Stimulated activated CD8-positive, alpha-beta memory T cell treated with anti-CD3 and anti-CD28 coated beads, Interleukin-2, amount 100 ng/mL, for 1 hour (primary cell): Measurements from ENCODE around the gene ADGRB3.

Experiments used
- DNase-seq, 2 donors: peaks; one replicate each; pipeline ENCODE4 v3.0.0-alpha.2; 2020; ENCODE audit warnings: low read depth in 2 of 2

ADGRB3 gene

DNA sequence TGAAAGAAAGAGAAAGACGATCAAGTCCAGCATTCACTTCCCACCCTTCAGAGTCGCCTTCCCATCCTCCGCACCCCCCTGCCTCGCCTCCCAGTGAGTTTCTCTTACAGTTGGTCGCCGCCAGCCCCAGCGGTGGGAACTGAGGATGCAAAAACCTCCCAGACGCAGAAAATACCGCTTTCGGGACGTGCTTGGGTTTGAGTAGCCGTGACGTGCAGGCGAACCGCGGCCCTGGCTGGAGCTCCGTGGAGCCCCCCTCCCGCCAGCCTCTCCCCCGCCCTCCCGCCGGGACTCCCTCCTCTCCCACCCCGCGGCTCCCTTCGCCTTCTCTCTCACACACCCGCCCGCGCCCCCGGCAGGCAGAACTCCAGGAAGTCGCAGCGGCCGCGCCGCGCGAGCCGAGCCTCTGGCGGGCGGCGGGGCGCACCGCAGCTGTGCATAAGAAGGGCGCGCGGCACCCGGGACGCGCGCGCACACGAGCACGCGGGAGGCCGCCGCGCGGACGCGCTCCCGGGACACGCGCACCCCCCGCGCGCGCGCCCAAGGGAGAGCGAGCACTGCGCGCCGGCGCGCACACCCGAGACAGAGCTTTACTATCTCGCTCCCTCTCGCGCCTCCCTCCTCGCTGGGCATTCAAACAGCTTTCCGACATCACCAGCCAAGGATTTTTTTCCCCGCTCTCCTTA lies at the start of gene ADGRB3:
TSS of gene ADGRB3 (plus strand) at position 557 of the 686 bp plus-strand sequence. CDS start 3,394 bp downstream, outside the sequence.
- no peak for DNase-seq

DNA sequence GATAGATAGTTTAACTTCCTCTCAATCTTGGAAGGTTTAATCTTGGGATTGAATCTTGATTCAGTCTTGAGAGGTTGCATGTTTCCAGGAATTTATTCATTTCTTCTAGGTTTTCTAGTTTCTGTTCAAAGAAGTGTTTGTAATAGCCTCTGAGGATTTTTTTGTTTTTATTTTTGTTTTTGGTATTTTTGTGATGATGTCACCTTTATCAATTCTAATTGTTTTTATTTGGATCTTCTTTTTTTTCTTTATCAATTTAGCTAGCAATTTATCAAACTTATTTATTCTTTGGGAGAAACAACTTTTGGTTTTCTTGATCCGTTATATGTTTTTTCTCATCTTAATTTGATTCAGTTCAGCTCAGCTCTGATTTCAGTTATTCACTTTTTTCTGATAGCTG lies 41.5 kb upstream of the ADGRB3 start:
- no peak for DNase-seq

DNA sequence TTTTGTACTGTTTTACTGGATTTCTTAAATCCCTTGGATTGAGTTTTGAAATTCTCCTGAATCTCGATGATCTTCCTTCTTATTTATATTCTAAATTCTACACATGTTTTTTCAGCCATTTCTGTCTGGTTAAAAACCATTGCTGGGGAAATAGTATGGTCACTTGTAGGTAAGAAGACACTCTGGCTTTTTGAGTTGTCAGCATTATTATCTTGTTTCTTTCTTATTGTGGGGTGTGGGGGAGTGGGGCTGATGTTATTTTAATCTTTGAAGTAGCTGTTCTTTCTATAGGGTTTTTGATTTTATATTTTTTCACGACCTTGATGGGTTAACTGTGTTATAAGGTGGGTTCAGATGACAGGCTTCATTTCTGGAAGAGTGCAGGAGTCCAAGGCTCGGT lies 37.4 kb upstream of the ADGRB3 start:
- no peak for DNase-seq

DNA sequence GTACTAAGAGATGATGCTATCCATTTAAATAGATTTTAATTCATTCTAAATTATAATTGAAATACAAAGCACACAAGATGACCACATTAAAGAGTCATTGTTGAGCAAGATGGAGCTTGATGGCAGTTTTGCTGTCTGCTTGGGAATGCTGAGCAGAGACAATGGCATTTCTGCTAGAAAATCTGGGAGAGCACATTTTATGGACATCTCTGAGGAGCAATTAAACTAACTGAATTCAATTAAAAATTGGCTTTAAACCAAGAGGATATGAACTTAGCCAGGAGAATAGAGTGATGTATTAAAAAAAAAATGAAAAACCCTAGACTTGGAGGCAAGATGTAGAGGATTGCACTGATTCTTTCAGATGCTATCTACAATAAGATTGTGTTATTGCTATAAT lies 19.1 kb upstream of the ADGRB3 start:
- no peak for DNase-seq

DNA sequence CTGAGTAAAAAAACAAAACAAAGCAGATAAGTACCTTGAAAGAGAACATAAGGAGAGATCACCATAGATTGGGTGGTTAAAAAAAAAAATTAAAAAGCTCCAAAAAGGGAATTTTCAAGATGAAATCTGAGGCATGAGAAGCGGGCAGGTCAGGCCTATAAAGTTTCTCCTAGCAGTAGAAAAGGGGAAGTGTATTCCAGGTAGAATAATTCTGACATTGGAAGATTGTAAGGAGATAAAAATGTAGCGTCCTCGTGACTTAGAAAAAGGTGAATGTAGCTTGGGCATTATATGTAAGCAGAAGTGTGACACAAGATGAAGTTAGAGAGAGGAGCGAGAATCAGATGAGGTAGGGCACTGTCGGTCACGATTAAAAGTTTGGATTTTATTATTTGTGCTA lies 9.1 kb upstream of the ADGRB3 start:
- DNase-seq, result no peak

DNA sequence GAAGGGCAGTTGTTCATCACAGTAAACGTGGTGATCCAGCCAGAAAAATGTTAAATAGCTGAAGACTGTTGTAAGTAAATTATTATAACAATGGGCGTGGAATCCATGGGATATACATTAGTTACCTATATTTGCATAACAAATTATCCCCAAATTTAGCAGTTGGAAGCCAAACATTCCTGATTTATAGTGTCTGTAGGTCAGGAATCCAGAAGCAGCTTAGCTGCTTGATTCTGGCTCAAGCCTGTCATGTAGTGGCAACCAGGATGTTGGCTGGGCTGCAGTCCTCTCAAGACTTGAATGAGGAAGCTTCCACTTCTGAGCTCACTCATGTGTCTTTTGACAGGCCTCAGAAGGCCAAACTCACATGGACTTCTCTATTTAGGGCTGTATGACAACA lies 6.9 kb upstream of the ADGRB3 start:
- DNase-seq, result no peak

DNA sequence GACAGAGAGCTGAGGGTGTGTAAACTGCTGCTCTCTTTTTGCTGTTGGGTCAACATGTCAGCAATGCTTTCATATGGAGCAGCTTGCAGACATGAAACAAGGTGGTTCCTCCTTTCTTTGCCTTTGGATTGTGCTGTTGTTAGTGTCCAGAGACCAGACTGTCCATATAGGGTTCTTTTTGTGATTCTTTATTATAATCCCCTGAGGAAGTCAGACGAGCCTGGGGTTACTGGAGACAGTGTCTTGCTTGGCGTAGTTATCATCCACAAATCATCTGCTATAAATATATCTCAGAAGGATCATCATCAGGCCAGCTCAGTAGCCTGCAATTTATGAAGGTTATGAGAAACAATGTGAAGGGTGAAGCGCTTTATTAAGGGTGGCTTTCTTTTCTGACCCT lies 2.3 kb upstream of the ADGRB3 start:
- DNase-seq, result no peak

DNA sequence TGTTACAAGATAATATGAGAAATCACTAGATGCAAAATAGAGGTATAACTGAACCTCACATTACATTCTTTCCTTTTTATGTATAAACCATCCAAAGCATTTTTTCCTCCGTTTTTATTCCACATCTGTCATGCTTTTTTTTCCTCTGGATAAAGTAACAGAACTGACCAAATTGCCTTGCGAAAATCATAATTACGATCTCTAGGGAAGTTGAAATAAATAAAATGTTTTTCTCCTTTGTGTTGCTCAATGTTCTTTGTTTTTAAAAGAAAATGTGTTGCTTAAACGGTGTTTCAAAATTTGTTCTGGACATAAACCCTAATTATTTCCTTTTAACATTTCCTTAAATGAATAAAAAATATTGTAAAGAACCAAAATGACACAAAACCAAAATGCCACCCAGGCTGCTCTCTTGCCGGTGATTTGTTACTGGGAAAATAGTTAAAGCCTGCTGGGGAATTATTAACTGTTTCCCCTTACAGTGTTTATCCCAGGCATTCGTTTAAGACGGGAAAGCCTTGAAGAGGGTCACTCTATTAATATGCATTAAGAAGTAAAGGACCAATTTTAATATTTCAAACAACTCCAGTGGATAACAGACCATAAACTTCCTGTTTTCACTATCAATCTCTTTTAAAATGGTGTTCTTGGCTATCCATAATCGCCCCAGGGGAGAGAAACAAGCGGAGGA lies 1.7 kb upstream of the ADGRB3 start:
- no peak for DNase-seq

DNA sequence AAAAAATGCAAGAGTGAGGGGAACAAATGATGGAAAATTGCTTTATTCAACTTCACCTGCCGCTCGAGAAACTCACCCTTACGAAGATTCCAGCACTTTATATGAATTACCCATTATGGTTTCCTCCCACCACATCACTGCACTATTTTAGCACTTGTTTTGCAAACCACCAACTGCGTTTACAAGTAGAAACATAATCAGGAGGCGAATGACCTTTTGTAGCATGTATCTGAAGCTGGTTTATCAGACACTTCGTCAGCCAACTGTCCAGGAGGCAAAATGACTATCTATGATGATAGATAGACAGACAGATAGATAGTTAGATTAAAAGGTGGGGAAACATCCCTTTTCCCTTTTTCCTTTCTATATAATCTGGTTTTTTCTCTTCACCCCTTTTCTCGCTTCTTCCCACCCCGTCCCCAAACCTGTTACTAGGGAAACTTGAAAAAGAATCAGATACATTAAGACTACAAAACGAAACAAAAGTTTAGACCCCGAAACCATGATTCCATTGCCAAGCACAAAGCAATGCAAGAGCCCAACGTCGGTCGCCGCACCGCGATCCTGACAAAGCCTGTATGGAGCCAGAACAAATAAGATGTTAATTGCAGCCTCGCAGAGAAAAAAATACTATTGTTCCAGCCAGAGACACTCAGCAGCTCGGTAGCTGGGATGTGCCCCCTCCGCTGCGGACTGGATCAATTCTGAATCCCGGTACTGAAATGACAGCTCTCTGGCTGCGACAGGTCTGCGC lies 933 bp upstream of the ADGRB3 start:
- no peak for DNase-seq

DNA sequence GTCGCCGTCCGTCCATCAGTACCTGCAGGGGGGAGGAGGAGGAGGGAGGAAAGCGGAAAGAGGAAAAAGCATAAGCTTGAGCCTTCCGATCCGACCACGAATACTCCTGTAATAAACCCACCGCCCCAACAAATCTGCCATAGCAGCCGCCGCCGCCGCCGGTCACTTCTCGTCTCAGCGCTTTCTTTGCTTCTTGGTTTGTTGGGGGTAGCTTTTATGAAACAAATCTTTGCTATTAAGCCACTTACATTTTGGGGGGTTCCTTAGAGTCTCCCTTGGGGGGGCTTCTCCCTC lies 277 bp downstream of the ADGRB3 start:
- DNase-seq, result no peak

DNA sequence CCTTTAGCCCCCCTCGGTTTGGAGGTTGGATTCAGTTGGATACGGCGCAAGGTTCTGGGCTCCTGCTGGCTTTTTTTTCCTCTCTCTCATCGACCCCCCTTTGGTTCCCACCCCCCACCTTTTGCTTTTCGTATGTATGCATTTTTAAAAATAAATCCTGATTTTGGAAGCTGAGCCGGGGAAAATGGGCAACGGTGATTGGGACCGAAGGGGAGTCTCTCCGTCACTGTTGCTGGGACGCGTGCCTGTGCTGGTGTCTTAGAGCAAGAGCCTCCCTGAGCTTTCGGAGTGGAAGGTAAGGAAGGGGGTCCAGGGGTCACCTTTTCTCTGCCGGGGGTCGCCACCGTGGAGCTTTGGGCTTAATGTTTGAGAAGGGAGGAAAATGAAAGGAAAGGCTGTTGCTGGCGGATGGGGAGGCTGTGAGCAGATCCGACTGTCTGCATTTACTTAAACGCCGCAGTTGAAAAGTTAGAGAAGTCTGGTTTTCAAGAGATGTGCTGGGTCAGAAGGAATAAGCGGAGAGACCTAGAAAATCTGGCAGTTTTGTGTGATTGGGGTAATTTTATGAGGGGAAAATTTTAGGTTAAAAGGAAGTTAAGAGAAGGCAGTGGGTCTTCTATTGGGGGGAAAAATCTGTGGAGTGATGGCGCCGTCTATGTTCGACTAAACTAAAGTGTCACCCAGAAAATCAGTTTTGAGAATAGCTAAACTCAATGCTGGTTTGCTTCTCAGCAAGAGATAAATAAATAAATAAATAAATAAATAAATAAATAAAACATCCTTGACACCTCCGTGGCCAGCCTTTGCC lies 828 bp downstream of the ADGRB3 start:
- no peak for DNase-seq

DNA sequence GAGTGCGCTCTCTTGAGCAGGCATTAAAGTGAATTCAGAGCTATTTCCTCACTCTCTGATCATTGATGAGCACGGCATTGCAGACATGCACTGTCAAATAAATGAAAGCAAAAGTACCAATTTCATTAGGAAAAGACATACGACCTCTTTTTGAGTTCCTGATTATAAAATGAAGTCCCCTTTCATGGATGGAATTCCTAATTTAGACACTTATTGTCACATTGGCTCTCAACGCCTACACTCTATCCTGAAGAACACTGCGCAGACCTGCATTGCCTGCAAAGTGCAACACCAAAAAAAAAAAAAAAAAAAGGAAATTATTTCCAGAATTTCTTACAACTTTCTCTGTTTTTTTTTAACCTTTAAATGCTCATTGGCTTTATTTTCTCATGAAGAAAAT lies 1.6 kb downstream of the ADGRB3 start:
- DNase-seq, result no peak

DNA sequence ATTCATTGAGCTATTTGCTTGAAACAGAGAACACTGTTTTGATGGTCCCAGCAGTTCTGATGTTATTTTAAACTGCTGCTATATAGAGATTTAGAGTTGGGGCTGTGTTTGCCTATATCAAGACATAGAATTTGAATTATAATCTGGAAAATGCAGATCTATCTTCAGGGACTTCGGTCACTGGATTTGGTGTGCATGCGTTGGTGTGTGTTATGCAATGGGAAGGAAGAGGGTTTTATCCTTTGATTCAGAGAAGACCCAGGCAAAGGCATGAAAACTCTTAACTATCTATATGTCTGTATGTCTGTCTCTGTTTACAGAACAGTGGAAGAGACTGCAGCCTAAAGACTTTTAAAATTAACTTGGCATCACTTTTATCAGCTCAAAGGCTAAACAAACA lies 2.0 kb downstream of the ADGRB3 start:
- no peak for DNase-seq

DNA sequence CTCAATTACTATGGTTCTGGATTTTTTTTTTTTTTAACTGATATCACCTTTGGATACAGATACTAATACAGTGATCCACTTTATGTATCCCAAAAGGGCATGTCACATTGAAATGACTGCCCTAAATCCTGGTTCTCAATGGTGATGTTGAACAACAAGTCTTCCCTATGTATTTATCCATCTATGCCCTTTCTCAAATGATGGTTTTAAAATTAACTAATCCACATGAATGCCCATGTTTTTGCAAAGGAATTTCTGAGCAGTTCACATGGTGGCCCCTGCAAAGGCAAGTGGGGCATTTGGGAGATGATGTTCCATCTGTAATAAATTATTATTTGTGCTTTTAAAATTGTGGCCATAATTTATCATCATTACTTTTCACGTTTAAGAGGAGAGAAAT lies 2.7 kb downstream of the ADGRB3 start:
- no peak for DNase-seq

DNA sequence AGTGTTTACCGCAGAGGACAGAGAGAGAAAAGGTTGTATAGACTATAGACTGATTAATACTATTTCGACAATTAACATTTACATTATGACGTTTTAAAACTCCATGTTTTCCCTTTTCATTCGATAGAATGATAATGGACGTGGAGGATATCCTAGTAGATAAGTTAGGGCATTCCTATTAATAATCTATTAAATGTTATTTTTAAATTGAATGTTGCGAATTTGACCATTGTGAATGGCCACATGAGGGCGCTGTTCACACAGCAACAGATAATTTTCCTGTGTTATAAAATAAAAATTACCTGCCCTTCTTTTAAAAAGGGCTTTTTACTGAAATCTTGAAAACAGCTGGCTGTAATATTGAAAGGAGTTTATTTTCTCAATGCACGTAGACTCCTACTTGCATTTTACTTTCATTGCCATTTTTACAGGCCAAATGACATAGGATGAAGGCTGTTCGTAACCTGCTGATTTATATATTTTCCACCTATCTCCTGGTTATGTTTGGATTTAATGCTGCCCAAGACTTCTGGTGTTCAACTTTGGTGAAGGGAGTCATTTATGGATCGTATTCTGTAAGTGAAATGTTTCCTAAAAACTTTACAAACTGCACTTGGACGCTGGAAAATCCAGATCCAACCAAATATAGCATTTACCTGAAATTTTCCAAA lies 3.3 kb downstream of the ADGRB3 start:
- DNase-seq, result no peak

DNA sequence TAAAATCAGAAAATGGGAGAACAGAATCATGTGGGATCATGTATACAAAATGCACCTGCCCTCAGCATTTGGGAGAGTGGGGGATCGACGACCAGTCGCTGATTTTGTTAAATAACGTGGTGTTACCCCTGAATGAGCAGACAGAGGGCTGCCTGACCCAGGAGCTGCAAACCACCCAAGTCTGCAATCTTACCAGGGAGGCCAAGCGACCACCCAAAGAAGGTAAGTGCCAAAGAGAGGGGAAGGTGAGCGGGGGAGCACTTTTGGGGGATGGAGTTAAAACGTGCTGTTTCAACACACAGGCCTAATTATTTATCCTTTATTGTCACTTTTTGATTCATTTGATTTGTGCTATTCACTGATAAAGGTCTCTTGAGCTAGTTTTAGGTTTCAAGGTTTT lies 4.1 kb downstream of the ADGRB3 start:
- no peak for DNase-seq

DNA sequence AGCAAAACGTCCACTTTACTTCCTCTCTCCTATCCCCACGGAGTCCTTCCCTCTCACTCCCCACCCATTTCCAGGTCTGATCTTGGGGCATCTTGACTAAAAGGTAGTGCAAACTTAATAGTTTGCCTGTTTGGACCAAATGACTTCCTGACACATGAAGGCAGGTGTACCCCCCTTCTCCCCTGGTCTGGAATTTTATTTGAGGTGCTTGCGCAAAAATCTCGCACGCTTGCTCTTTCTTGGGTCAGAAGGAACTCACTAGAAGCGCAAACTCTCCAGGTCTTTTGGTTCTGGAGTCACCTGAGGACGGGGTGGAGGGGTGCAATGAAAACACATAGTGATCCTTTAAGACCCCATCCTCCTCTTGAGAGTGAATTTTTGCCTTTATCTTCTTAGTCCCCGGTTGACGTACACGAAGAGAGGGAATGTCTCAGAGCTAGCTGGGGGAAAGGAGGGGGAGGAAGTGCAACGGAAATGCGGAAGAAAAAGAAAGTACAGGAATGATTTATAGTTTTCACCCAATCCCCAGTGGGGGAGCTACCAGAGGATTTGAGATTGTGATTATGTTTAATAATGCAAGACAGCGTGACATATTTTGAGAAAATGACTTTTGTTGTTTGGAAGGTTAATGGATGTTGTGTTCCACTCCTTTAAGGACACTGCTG lies 4.9 kb downstream of the ADGRB3 start:
- DNase-seq, result no peak

DNA sequence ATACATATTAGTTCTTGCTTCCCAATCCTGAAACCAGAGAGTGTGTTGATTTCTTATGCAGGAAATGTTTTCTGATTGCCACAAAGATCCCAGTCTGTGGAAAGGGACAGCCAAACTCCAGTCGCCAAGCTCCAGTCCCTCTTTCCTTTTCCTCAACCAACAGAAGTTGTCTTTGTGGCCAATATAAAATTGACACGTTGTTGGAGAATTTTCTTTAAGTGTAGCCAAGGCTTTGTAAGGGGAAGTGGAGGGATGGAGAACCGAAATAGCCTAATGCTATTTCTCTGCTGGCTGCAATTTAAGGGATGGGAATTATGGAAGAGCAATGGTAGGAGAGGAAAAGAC lies 5.4 kb downstream of the ADGRB3 start:
- no peak for DNase-seq

DNA sequence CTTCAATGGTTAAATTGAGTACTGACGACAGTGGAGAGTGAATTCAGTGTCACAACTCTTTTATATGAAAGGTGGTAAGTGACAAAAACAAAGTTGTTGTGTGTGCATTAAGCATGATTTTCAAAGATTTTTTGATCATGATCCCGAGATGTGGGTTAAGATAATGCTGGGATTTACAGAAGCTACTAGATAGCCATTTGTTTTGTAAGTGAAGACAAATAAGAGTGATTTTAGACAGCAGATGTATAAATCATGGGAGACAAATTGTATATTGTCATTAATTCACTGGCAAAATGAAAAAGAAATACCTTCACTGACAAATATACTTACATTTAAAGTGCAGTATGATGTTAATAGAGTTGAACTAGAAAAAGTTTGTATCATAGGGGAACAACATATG lies 6.1 kb downstream of the ADGRB3 start:
- no peak for DNase-seq

DNA sequence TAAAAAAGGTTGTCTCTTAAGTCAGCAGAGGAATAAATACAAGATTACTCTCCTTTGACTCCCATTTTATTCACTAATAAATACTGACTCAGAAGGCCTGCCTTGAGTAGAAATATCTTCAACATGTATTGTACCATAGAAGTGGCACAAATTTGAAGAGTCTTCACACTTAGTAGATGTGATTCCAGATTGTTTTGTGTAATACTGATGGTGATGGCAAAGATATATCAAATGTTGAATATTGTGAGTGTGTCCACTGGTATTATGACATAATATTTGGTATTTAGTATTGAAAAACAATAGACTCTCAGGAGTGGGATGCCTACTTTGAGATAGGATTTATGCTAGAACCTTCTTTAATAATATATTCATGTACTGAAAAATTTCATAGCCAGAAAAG lies 7.0 kb downstream of the ADGRB3 start:
- no peak for DNase-seq

DNA sequence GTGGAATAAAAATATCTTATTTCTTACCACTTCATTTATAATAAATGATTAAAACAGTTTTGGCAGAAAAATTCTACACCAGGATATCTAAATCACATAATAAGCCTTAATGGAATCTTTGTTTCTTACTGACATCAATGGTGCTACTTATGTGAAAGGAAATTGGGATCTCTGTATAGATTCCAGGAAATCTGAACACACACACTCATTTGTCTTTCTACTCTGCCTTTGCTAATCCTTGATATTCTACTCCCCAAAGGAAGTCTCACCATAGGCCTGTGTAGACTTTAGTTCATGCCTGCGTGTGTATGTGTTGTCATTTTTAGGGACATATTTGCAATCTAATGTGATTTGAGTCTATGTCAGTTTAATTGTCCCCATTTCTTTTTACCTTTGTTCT lies 7.9 kb downstream of the ADGRB3 start:
- DNase-seq, result no peak
